ENCODE measurements around the gene SLC16A1.
"Not testable (repeated sequence)": the region's sequence is repeated elsewhere in the genome, so short reads cannot be mapped to it uniquely, and the experiment has no call there.

DNA sequence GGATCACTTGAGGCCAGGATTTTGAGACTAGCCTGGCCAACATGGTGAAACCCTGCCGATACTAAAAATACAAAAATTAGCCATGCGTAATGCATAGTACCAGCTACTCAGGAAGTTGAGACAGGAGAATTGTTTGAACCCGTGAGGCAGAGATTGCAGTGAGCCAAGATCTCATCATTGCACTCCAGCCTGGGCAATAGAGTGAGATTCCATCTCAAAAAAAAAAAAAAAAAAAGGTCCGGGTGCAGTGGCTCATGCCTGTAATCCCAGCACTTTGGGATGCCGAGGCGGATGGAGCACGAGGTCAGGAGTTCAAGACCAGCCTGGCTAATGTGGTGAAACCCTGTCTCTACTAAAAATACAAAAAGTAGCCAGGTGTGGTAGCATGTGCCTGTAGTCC is 2.2 kb upstream of the SLC16A1 start:
- TF ChIP-seq CTCF (conservative IDR thresholded peaks at IDR 0.05); EZH2 (IDR thresholded peaks at IDR 0.05; ENCODE audit: low read depth): not testable (repeated sequence)
